H9 (cell line): ENCODE results near the gene CYP27B1. TPM values are rescaled to one million over a fixed set of nuclear protein-coding genes. Genes with fewer than 3 reads are reported as not detected.

Experiments
- DNase-seq: peaks from one replicate; pipeline ENCODE4 v3.0.0-alpha.2; 2017
- H2AFZ ChIP-seq: one replicate; pipeline ENCODE4 v1.6.1; 2013; ENCODE audit warnings: mild to moderate bottlenecking, low read length, control low read depth, moderate library complexity
- H2AK5ac ChIP-seq: 2 replicates; pipeline ENCODE4 v1.6.1; 2013; ENCODE audit warnings: low read length, control low read depth, mixed read lengths; ENCODE audit not compliant: insufficient read length
- H2BK120ac ChIP-seq: one replicate; pipeline ENCODE4 v1.6.1; 2013; ENCODE audit warnings: low read depth, mild to moderate bottlenecking, low read length, control low read depth, inconsistent platforms; ENCODE audit not compliant: poor library complexity, severe bottlenecking
- H2BK12ac ChIP-seq: 2 replicates; pipeline ENCODE4 v1.6.1; 2013; ENCODE audit warnings: low read length, control low read depth, mixed read lengths, low read depth; ENCODE audit not compliant: insufficient read length
- H2BK15ac ChIP-seq: 2 replicates; pipeline ENCODE4 v1.6.1; 2013; ENCODE audit warnings: low read depth, low read length, control low read depth
- H2BK20ac ChIP-seq: one replicate; pipeline ENCODE4 v1.6.1; 2013; ENCODE audit warnings: low read depth, mild to moderate bottlenecking, low read length, control low read depth, inconsistent platforms; ENCODE audit not compliant: poor library complexity, severe bottlenecking
- H2BK5ac ChIP-seq: 2 replicates; pipeline ENCODE4 v1.6.1; 2013; ENCODE audit warnings: low read length, control low read depth, mixed read lengths; ENCODE audit not compliant: insufficient read length
- H3K14ac ChIP-seq: 2 replicates; pipeline ENCODE4 v1.6.1; 2013; ENCODE audit warnings: low read length, control low read depth; ENCODE audit not compliant: insufficient read depth
- H3K18ac ChIP-seq: 2 replicates; pipeline ENCODE4 v1.6.1; 2013; ENCODE audit warnings: low read depth, mild to moderate bottlenecking, mixed read lengths, low read length, control low read depth; ENCODE audit not compliant: insufficient read length
- H3K23ac ChIP-seq: 2 replicates; pipeline ENCODE4 v1.6.1; 2013; ENCODE audit warnings: low read length, control low read depth, mixed read lengths, low read depth; ENCODE audit not compliant: insufficient read length
- H3K23me2 ChIP-seq: 2 replicates; pipeline ENCODE4 v1.6.1; 2013; ENCODE audit warnings: low read depth, mild to moderate bottlenecking, mixed read lengths, low read length, control low read depth; ENCODE audit not compliant: insufficient read length, poor library complexity, severe bottlenecking
- H3K27ac ChIP-seq: 2 replicates; pipeline ENCODE4 v1.5.1; 2013; ENCODE audit warnings: low read length, control low read depth, mixed read lengths, low read depth; ENCODE audit not compliant: insufficient read length
- H3K27me3 ChIP-seq: 2 replicates; pipeline ENCODE4 v1.6.1; 2013; ENCODE audit warnings: low read length, control low read depth, inconsistent platforms; ENCODE audit not compliant: insufficient read depth
- H3K4ac ChIP-seq: 2 replicates; pipeline ENCODE4 v1.6.1; 2013; ENCODE audit warnings: low read depth, mild to moderate bottlenecking, control low read depth, inconsistent platforms, low read length, moderate library complexity
- H3K4me1 ChIP-seq: 2 replicates; pipeline ENCODE4 v1.6.1; 2013; ENCODE audit warnings: low read length, control low read depth, inconsistent platforms; ENCODE audit not compliant: insufficient read depth
- H3K4me2 ChIP-seq: 2 replicates; pipeline ENCODE4 v1.6.1; 2013; ENCODE audit warnings: low read length, control low read depth, mixed read lengths; ENCODE audit not compliant: insufficient read length, insufficient read depth
- H3K56ac ChIP-seq: 2 replicates; pipeline ENCODE4 v1.6.1; 2013; ENCODE audit warnings: low read depth, mild to moderate bottlenecking, mixed read lengths, low read length, control low read depth; ENCODE audit not compliant: insufficient read length
- H3K79me1 ChIP-seq: 2 replicates; pipeline ENCODE4 v1.6.1; 2013; ENCODE audit warnings: low read depth, mild to moderate bottlenecking, moderate library complexity, low read length, control low read depth, inconsistent platforms; ENCODE audit not compliant: insufficient read depth, poor library complexity, severe bottlenecking
- H3K79me2 ChIP-seq: 2 replicates; pipeline ENCODE4 v1.6.1; 2013; ENCODE audit warnings: low read length, control low read depth, inconsistent platforms; ENCODE audit not compliant: insufficient read depth
- H3K9ac ChIP-seq: 2 replicates; pipeline ENCODE4 v1.6.1; 2013; ENCODE audit warnings: low read length, control low read depth, mixed read lengths; ENCODE audit not compliant: insufficient read length; ENCODE audit errors: extremely low read depth
- H3K9me3 ChIP-seq: one replicate; pipeline ENCODE4 v1.6.1; 2013; ENCODE audit warnings: low read depth, low read length, inconsistent platforms; ENCODE audit not compliant: control insufficient read depth
- H3T11ph ChIP-seq: one replicate; pipeline ENCODE4 v1.6.1; 2013; ENCODE audit warnings: mild to moderate bottlenecking, low read length, control low read depth, inconsistent platforms
- H4K20me1 ChIP-seq: one replicate; pipeline ENCODE4 v1.6.1; 2013; ENCODE audit not compliant: control insufficient read depth, insufficient read length, insufficient read depth
- H4K5ac ChIP-seq: 2 replicates; pipeline ENCODE4 v1.6.1; 2013; ENCODE audit warnings: low read depth, mild to moderate bottlenecking, mixed read lengths, low read length, control low read depth; ENCODE audit not compliant: insufficient read length
- H4K8ac ChIP-seq: replicated peaks from 2 replicates; pipeline ENCODE4 v1.6.1; 2013; ENCODE audit warnings: low read length, control low read depth, mixed read lengths, low read depth; ENCODE audit not compliant: insufficient read length
- H4K91ac ChIP-seq: 2 replicates; pipeline ENCODE4 v1.6.1; 2013; ENCODE audit warnings: low read depth, mild to moderate bottlenecking, moderate library complexity, mixed read lengths, low read length, control low read depth; ENCODE audit not compliant: insufficient read length
- H3K27ac Mint-ChIP-seq, 3 experiments: 2 replicates in 2 of 3; 3 replicates in 1 of 3; pipeline ENCODE4 v1.8.0; 2020 to 2021; ENCODE audit warnings: mixed read lengths in 3 of 3, mild to moderate bottlenecking in 1 of 3, moderate library complexity in 1 of 3
- H3K27me3 Mint-ChIP-seq: 2 replicates; pipeline ENCODE4 v1.8.0; 2021; ENCODE audit warnings: low read depth, mild to moderate bottlenecking, moderate library complexity, mixed read lengths
- H3K36me3 Mint-ChIP-seq, 3 experiments: 2 replicates in 2 of 3; 3 replicates in 1 of 3; pipeline ENCODE4 v1.8.0; 2020 to 2021; ENCODE audit warnings: low read depth in 3 of 3, mixed read lengths in 3 of 3; ENCODE audit not compliant: insufficient read depth in 1 of 3
- H3K4me1 Mint-ChIP-seq, 2 experiments: 2 replicates each; pipeline ENCODE4 v1.8.0; 2020; ENCODE audit warnings: mixed read lengths in 2 of 2
- H3K4me3 Mint-ChIP-seq, 2 experiments: 2 replicates in 1 of 2; 3 replicates in 1 of 2; pipeline ENCODE4 v1.8.0; 2020 to 2021; ENCODE audit warnings: mild to moderate bottlenecking in 2 of 2, mixed read lengths in 2 of 2, moderate library complexity in 1 of 2
- H3K9me3 Mint-ChIP-seq, 2 experiments: 2 replicates in 1 of 2; 3 replicates in 1 of 2; pipeline ENCODE4 v1.8.0; 2020; ENCODE audit warnings: mild to moderate bottlenecking in 2 of 2, mixed read lengths in 2 of 2, moderate library complexity in 1 of 2
- CTCF ChIP-seq: fragments of 200-600 bp; sonication (generic); conservative IDR thresholded peaks from 3 replicates; pipeline ENCODE4 v1.8.0; 2021; ENCODE audit warnings: antibody characterized with exemption, mild to moderate bottlenecking
- WGBS: extraction: QIAGEN DNeasy Blood & Tissue Kit; methylation state at CpG from one replicate; pipeline ENCODE4 v1.1.7; 2013; ENCODE audit warnings: missing lambda C conversion rate, low lambda C conversion rate, mixed read lengths; ENCODE audit not compliant: insufficient read length; ENCODE audit errors: extremely low coverage; 5-methylcytosine and 5-hydroxymethylcytosine counted together
- total RNA-seq: library from RNA; stranded (reverse); gene quantifications from 2 replicates; pipeline ENCODE4 v1.2.1, GENCODE V29; 2021

CYP27B1 gene
- total RNA-seq, 1 experiment from 2014 or later = 6.1 TPM

- no peak overlapping the region for H2BK5ac ChIP-seq
- H3K36me3 Mint-ChIP-seq = peaks cover 16 to 53% (median 24%) of the 10 kb centered on the region in 3 experiments
- H3K9me3 Mint-ChIP-seq = no peaks in the 10 kb centered on the region
Observed at GRCh38 chr12:57717131-57717530, 49.7 kb downstream of the CYP27B1 start.

More at GRCh38 chr12:57717131-57717530, 49.7 kb downstream of the CYP27B1 start:
- Histone ChIP-seq H2AFZ (no peak overlapping the region), H3K23me2 (no peaks in the 10 kb centered on the region), H3K14ac (no peak overlapping the region), H3K79me1 (no peaks in the 10 kb centered on the region), H3K9me3 (no peaks in the 10 kb centered on the region), H3T11ph (no peak overlapping the region), H3K27me3 (no peaks in the 10 kb centered on the region), H3K23ac (no peak overlapping the region), H4K5ac (no peak overlapping the region), H2AK5ac (no peak overlapping the region), H4K20me1 (no peaks in the 10 kb centered on the region), H4K8ac (no peak overlapping the region), H3K56ac (no peak overlapping the region), H2BK120ac (no peak overlapping the region), H3K18ac (no peak overlapping the region), H4K91ac (no peak overlapping the region), H2BK15ac (no peak overlapping the region), H3K79me2 (no peaks in the 10 kb centered on the region), H3K4me2 (no peak overlapping the region), H2BK12ac (no peak overlapping the region), H3K4ac (no peak overlapping the region), H2BK20ac (no peak overlapping the region), H3K27ac (no peak overlapping the region), H3K9ac (no peak overlapping the region), H3K4me1 (no peaks in the 10 kb centered on the region)
- H3K4me1 Mint-ChIP-seq = no peaks in the 10 kb centered on the region
- no peaks in the 10 kb centered on the region for H3K27me3 Mint-ChIP-seq
- no CpG with 5 or more reads among the region's 5 CpGs for WGBS
- TF ChIP-seq CTCF = no peak
- H3K4me3 Mint-ChIP-seq = no peak overlapping the region
- DNase-seq = no peak
- no peak overlapping the region for H3K27ac Mint-ChIP-seq
